HCT116 (cell line): ENCODE results near the gene IREB2. TPM values are rescaled to one million over a fixed set of nuclear protein-coding genes. Genes with fewer than 3 reads are reported as not detected.

Experiments used
- ATAC-seq: fragments of 200-7000 bp; cut with Tn5 transposase; 2 replicates; pipeline ENCODE4 v1.9.1; 2020; ENCODE audit warnings: mild to moderate bottlenecking, moderate library complexity
- BruUV-seq: library from RNA; stranded (reverse); fragments of 400-500 nt; replicated peaks from 2 replicates; lab custom pipeline; 2021; lab: Mats Ljungman, UMichigan
- CTCF ChIA-PET: fragments of 300-600 bp; sonication (Branson Sonifier 250); formaldehyde crosslinking; loops from one replicate; lab custom pipeline; 2021; ENCODE audit warnings: antibody characterized with exemption; lab: Charles Lee
- POLR2A ChIA-PET: fragments of 300-600, 350-600 bp; sonication (Branson Sonifier 250); formaldehyde crosslinking; loops from one replicate; lab custom pipeline; 2021; ENCODE audit warnings: antibody characterized with exemption; lab: Charles Lee
- RAD21 ChIA-PET, 2 experiments: fragments of 300-600 bp; sonication (Branson Sonifier 250); formaldehyde crosslinking; loops; one replicate each; lab custom pipeline; 2023; ENCODE audit warnings: low total read pairs in 2 of 2; ENCODE audit not compliant: uncharacterized antibody in 2 of 2, unreplicated experiment in 2 of 2, low non-redundant PET in 1 of 2; lab: Charles Lee
- DNase-seq: peaks from one replicate; pipeline ENCODE4 v3.0.0-alpha.2; 2010; ENCODE audit warnings: low read depth, low spot score
- H2AFZ ChIP-seq: fragments of 200-600 bp; shearing (Covaris generic), sonication (generic); 2 replicates; pipeline ENCODE4 v1.6.1; 2017; ENCODE audit warnings: low read depth, mixed run types, mixed read lengths, antibody characterized with exemption, low read length; ENCODE audit not compliant: poor library complexity, severe bottlenecking
- H3K27ac ChIP-seq: 2 replicates; pipeline ENCODE4 v1.5.1; 2012; ENCODE audit warnings: low read depth, low read length
- H3K27me3 ChIP-seq: fragments of 200-600 bp; sonication (generic); 2 replicates; pipeline ENCODE4 v1.6.1; 2016; ENCODE audit warnings: mixed run types, low read length, mixed read lengths; ENCODE audit not compliant: insufficient read depth
- H3K36me3 ChIP-seq, 2 experiments: fragments of 200-500 bp in 1 of 2; fragments of 200-600 bp in 1 of 2; sonication (Bioruptor generic) in 1 of 2; sonication (generic) in 1 of 2; 2 replicates each; pipeline versions ENCODE4 v1.5.1 to v1.6.1; 2014 to 2016; ENCODE audit warnings: low read length in 2 of 2, inconsistent platforms in 1 of 2, mixed read lengths in 1 of 2, mixed run types in 1 of 2; ENCODE audit not compliant: insufficient read depth in 2 of 2, control insufficient read depth in 1 of 2
- H3K4me1 ChIP-seq, 2 experiments: fragments of 200-600 bp in 1 of 2; sonication (generic) in 1 of 2; 2 replicates each; pipeline versions ENCODE4 v1.5.1 to v1.6.1; 2012 to 2017; ENCODE audit warnings: low read length in 2 of 2, inconsistent platforms in 1 of 2, mild to moderate bottlenecking in 1 of 2, mixed read lengths in 1 of 2, mixed run types in 1 of 2, moderate library complexity in 1 of 2; ENCODE audit not compliant: insufficient read depth in 2 of 2, control insufficient read depth in 1 of 2
- H3K4me2 ChIP-seq: fragments of 200-600 bp; sonication (generic); 2 replicates; pipeline ENCODE4 v1.6.1; 2017; ENCODE audit warnings: mixed run types, low read length, mixed read lengths
- H3K4me3 ChIP-seq, 2 experiments: fragments of 200-600 bp in 1 of 2; sonication (generic) in 1 of 2; replicated peaks in 1 of 2; 2 replicates each; pipeline ENCODE4 v1.5.1; 2011 to 2016; ENCODE audit warnings: low read length in 2 of 2, control low read depth in 1 of 2, low read depth in 1 of 2, mild to moderate bottlenecking in 1 of 2, mixed read lengths in 1 of 2, mixed run types in 1 of 2
- H3K79me2 ChIP-seq: fragments of 200-600 bp; sonication (generic); 2 replicates; pipeline ENCODE4 v1.6.1; 2017; ENCODE audit warnings: mild to moderate bottlenecking, mixed run types, low read length, moderate library complexity, mixed read lengths; ENCODE audit not compliant: insufficient read depth
- H3K9ac ChIP-seq: fragments of 200-600 bp; sonication (generic); 2 replicates; pipeline ENCODE4 v1.6.1; 2016; ENCODE audit warnings: low read length, mixed read lengths
- H3K9me2 ChIP-seq: fragments of 200-600 bp; sonication (generic), shearing (Covaris generic); 2 replicates; pipeline ENCODE4 v1.6.1; 2017; ENCODE audit warnings: mixed run types, mild to moderate bottlenecking, moderate library complexity; ENCODE audit not compliant: insufficient read depth
- H3K9me3 ChIP-seq, 2 experiments: fragments of 200-500 bp in 1 of 2; fragments of 200-600 bp in 1 of 2; sonication (Bioruptor generic) in 1 of 2; sonication (generic) in 1 of 2; 2 replicates each; pipeline ENCODE4 v1.6.1; 2014 to 2017; ENCODE audit warnings: low read length in 2 of 2, mixed read lengths in 2 of 2, inconsistent platforms in 1 of 2, low read depth in 1 of 2, mild to moderate bottlenecking in 1 of 2, mixed run types in 1 of 2, moderate library complexity in 1 of 2; ENCODE audit not compliant: control insufficient read depth in 1 of 2, insufficient read depth in 1 of 2
- H4K20me1 ChIP-seq: fragments of 200-600 bp; sonication (generic), shearing (Covaris generic); 2 replicates; pipeline ENCODE4 v1.6.1; 2017; ENCODE audit warnings: mixed run types, mild to moderate bottlenecking, moderate library complexity; ENCODE audit not compliant: insufficient read depth
- CEBPB ChIP-seq: IDR thresholded peaks from 2 replicates; pipeline ENCODE4 v1.6.1; 2012; ENCODE audit warnings: low read depth
- EGR1 ChIP-seq: IDR thresholded peaks from 2 replicates; pipeline ENCODE4 v1.6.1; 2012; ENCODE audit warnings: low read depth
- ELF1 ChIP-seq: IDR thresholded peaks from 2 replicates; pipeline ENCODE4 v1.6.1; 2012; ENCODE audit warnings: low read depth, borderline replicate concordance
- FOSL1 ChIP-seq: IDR thresholded peaks from 2 replicates; pipeline ENCODE4 v1.6.1; 2012; ENCODE audit warnings: low read depth
- JUND ChIP-seq: IDR thresholded peaks from 2 replicates; pipeline ENCODE4 v1.6.1; 2012
- MAX ChIP-seq: IDR thresholded peaks from 2 replicates; pipeline ENCODE4 v1.6.1; 2012
- POLR2A ChIP-seq: IDR thresholded peaks from 2 replicates; pipeline ENCODE4 v1.7.0; 2011; ENCODE audit warnings: borderline replicate concordance; ENCODE audit not compliant: insufficient read depth, insufficient read length; ENCODE audit errors: extremely low read depth
- POLR2AphosphoS5 ChIP-seq: IDR thresholded peaks from 2 replicates; pipeline ENCODE4 v1.6.1; 2011; ENCODE audit warnings: mild to moderate bottlenecking, low read depth, low read length, moderate library complexity
- RAD21 ChIP-seq: IDR thresholded peaks from 2 replicates; pipeline ENCODE4 v1.6.1; 2012; ENCODE audit warnings: low read depth, mild to moderate bottlenecking
- SIN3A ChIP-seq: IDR thresholded peaks from 2 replicates; pipeline ENCODE4 v1.6.1; 2012; ENCODE audit warnings: low read depth
- SP1 ChIP-seq: IDR thresholded peaks from 2 replicates; pipeline ENCODE4 v1.6.1; 2012; ENCODE audit warnings: low read depth
- SRF ChIP-seq: IDR thresholded peaks from 2 replicates; pipeline ENCODE4 v1.6.1; 2012; ENCODE audit warnings: low read depth
- YY1 ChIP-seq: IDR thresholded peaks from 2 replicates; pipeline ENCODE4 v1.6.1; 2011; ENCODE audit warnings: low read length, low read depth, moderate library complexity, mild to moderate bottlenecking; ENCODE audit not compliant: insufficient replicate concordance; ENCODE audit errors: extremely low read depth
- ZFX ChIP-seq: fragments of 450-650 bp; IDR thresholded peaks from 2 replicates; pipeline ENCODE4 v1.6.1; 2017
- intact Hi-C: fragments of 100-400 bp; cut with micrococcal nuclease; formaldehyde crosslinking; loops from 2 replicates; pipeline ENCODE4 v1.10.0; 2022
- total RNA-seq: library from RNA; stranded (reverse); gene quantifications from one replicate; pipeline ENCODE4 v1.2.1, GENCODE V29; 2021; ENCODE audit not compliant: unreplicated experiment
- TF ChIP-seq, protein P1 (sequence below): IDR thresholded peaks from 2 replicates; pipeline ENCODE4 v1.6.1; 2012; ENCODE audit warnings: low read depth

The IREB2 gene
- total RNA-seq, 1 experiment from 2014 or later: 57.6 TPM

- ChIA-PET RAD21 (no interaction called here), POLR2A (interaction anchor here (0.7 kb wide), 1 partner anchor 20 kb away, joined by 3 read pairs; no protein-coding TSS in a partner anchor), CTCF (interaction anchor here (0.9 to 1.7 kb wide), 2 partner anchors 28 to 288 kb away, joined by 3 to 7 read pairs; no protein-coding TSS in a partner anchor)
- no peak for ATAC-seq
- Histone ChIP-seq H3K4me2 (no peak overlapping the region), H3K36me3 (peaks cover 8% of the 10 kb centered on the region in 2 experiments), H4K20me1 (peaks cover 17% of the 10 kb centered on the region), H3K9me3 (no peaks in the 10 kb centered on the region), H3K9ac (no peak overlapping the region), H3K9me2 (no peaks in the 10 kb centered on the region), H3K27ac (no peak overlapping the region), H3K4me1 (no peaks in the 10 kb centered on the region), H3K4me3 (no peak overlapping the region), H3K79me2 (peaks cover 100% of the 10 kb centered on the region), H2AFZ (no peak overlapping the region), H3K27me3 (no peaks in the 10 kb centered on the region)
- DNase-seq: no peak
- intact Hi-C loops: no loop called here
- TF ChIP-seq ZFX (no peak), CEBPB (no peak), YY1 (no peak), MAX (no peak), SP1 (no peak), SRF (no peak), EGR1 (no peak), ELF1 (no peak), POLR2A (no peak), SIN3A (no peak), RAD21 (no peak), JUND (no peak), POLR2AphosphoS5 (no peak), FOSL1 (no peak)
- TF ChIP-seq, protein P1, sequence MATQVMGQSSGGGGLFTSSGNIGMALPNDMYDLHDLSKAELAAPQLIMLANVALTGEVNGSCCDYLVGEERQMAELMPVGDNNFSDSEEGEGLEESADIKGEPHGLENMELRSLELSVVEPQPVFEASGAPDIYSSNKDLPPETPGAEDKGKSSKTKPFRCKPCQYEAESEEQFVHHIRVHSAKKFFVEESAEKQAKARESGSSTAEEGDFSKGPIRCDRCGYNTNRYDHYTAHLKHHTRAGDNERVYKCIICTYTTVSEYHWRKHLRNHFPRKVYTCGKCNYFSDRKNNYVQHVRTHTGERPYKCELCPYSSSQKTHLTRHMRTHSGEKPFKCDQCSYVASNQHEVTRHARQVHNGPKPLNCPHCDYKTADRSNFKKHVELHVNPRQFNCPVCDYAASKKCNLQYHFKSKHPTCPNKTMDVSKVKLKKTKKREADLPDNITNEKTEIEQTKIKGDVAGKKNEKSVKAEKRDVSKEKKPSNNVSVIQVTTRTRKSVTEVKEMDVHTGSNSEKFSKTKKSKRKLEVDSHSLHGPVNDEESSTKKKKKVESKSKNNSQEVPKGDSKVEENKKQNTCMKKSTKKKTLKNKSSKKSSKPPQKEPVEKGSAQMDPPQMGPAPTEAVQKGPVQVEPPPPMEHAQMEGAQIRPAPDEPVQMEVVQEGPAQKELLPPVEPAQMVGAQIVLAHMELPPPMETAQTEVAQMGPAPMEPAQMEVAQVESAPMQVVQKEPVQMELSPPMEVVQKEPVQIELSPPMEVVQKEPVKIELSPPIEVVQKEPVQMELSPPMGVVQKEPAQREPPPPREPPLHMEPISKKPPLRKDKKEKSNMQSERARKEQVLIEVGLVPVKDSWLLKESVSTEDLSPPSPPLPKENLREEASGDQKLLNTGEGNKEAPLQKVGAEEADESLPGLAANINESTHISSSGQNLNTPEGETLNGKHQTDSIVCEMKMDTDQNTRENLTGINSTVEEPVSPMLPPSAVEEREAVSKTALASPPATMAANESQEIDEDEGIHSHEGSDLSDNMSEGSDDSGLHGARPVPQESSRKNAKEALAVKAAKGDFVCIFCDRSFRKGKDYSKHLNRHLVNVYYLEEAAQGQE: no peak
- BruUV-seq: no TSS peak
Measured at GRCh38 chr15:78450285-78450858, 12.4 kb downstream of the IREB2 start.
